Measurements from ENCODE around the gene RAD51D.

DNA sequence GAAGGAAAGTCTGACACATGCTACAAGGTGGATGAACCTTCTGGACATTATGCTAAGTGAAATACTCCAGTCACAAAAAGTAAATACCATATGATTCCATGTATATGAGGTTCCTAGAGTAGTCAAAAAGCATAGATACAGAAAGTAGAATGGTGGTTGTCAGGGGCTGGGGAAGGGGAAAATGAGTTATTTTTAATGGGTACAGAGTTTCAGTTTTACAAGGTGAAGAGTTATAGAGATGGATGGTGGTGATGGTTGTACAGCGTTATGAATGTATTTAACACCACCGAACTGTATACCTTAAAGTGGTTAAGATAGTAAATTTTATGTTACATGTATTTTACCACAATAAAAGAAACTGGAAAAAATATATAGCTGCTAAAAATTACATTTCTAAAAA lies 17.9 kb downstream of the RAD51D start:
- TF ChIP-seq, protein P1, sequence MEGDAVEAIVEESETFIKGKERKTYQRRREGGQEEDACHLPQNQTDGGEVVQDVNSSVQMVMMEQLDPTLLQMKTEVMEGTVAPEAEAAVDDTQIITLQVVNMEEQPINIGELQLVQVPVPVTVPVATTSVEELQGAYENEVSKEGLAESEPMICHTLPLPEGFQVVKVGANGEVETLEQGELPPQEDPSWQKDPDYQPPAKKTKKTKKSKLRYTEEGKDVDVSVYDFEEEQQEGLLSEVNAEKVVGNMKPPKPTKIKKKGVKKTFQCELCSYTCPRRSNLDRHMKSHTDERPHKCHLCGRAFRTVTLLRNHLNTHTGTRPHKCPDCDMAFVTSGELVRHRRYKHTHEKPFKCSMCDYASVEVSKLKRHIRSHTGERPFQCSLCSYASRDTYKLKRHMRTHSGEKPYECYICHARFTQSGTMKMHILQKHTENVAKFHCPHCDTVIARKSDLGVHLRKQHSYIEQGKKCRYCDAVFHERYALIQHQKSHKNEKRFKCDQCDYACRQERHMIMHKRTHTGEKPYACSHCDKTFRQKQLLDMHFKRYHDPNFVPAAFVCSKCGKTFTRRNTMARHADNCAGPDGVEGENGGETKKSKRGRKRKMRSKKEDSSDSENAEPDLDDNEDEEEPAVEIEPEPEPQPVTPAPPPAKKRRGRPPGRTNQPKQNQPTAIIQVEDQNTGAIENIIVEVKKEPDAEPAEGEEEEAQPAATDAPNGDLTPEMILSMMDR (IDR thresholded peaks at IDR 0.05; ENCODE audit: insufficient read depth, low read depth, low read length) = no peak
- TF ChIP-seq EZH2 (IDR thresholded peaks at IDR 0.05; ENCODE audit: insufficient read depth, low read length) = no peak

All from astrocyte (in vitro differentiated cells and primary cell).